ENCODE measurements around the gene ZBTB16. TPM values are rescaled to one million over a fixed set of nuclear protein-coding genes. Genes with fewer than 3 reads are reported as not detected.

The ZBTB16 gene
- polyA plus RNA-seq, 1 donor (not counting 4 experiments of a cell fraction or from before 2014, with no cell fraction given): 0.18 TPM

DNA sequence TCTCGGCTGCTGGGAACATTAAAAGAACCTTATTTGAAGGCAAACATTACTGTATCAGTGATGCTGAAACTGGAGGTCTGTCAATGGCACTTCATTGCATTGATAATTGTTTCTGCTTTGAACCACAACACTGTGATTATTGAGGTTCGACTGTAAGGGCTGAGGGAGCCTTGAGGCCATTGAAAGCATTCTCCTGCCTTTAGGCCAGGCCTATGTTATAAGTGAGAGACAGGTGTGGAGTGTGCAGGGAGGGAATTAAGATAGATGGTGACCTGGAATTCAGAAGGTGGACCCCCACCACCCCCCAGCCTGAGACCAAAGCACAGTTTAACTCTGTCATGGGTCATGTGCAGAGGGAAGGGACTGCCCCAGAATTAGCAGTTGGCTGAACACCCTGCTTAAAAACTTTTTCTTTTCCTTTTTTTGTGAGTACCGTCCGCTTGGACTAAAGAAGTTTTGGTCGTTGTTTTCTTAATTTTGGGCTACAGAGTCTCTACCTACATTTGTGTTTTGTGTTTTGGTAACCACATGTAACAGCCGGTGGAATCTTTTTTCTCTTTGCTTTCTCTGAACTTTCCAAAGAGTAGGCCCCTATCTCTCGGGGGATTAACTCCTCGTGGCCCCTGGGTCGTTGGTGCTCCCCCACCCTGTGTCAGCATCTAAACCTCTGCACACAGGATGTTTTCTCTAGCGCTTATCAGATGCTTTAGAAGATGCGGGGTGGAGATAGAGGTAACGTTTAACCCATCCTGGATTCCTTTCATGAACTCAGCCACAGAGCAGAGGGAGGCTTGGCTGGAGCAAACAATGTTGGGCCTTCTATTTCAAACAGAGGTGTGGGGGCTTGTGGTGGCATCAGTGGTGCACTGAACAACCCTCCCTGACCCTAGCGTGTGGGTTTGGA, 43.7 kb downstream of the ZBTB16 start:
- no peak overlapping the region for H3K9ac ChIP-seq (ENCODE audit: control insufficient read depth, extremely low read depth, insufficient read depth, low read length)
- H3K79me2 ChIP-seq (ENCODE audit: control insufficient read depth, insufficient read depth, low read length): no peaks in the 10 kb centered on the region
- TF ChIP-seq, protein P1, sequence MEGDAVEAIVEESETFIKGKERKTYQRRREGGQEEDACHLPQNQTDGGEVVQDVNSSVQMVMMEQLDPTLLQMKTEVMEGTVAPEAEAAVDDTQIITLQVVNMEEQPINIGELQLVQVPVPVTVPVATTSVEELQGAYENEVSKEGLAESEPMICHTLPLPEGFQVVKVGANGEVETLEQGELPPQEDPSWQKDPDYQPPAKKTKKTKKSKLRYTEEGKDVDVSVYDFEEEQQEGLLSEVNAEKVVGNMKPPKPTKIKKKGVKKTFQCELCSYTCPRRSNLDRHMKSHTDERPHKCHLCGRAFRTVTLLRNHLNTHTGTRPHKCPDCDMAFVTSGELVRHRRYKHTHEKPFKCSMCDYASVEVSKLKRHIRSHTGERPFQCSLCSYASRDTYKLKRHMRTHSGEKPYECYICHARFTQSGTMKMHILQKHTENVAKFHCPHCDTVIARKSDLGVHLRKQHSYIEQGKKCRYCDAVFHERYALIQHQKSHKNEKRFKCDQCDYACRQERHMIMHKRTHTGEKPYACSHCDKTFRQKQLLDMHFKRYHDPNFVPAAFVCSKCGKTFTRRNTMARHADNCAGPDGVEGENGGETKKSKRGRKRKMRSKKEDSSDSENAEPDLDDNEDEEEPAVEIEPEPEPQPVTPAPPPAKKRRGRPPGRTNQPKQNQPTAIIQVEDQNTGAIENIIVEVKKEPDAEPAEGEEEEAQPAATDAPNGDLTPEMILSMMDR (optimal IDR thresholded peaks at IDR 0.05 in 1 of 3, IDR thresholded peaks at IDR 0.05 in 1 of 3, conservative IDR thresholded peaks at IDR 0.05 in 1 of 3; ENCODE audit: extremely low read depth in 1 of 3, insufficient read depth in 2 of 3, low read length in 3 of 3): no peak
- TF ChIP-seq EZH2 (IDR thresholded peaks at IDR 0.05; ENCODE audit: low read length): no peak
- peaks cover 13% of the 10 kb centered on the region for H3K27me3 ChIP-seq (ENCODE audit: control insufficient read depth, extremely low read depth, insufficient read depth, low read length)
- H3K4me3 ChIP-seq (ENCODE audit: control insufficient read depth in 2 of 3, extremely low read depth in 1 of 3, insufficient read depth in 2 of 3, low read depth in 1 of 3, low read length in 3 of 3): no peak overlapping the region
- no peak overlapping the region for H3K27ac ChIP-seq (ENCODE audit: control insufficient read depth, insufficient read depth, low read length)
- dilution Hi-C loops (cut with MboI; ENCODE audit: extremely low pct_ligation_motif_present, low sequenced_read_pairs): no loop called here
- DNase-seq (ENCODE audit: low read depth, low spot score) (no peak), FAIRE-seq (no peak)
- no peaks in the 10 kb centered on the region for H4K20me1 ChIP-seq (ENCODE audit: control insufficient read depth, extremely low read depth, insufficient read depth, low read length)
- no peaks in the 10 kb centered on the region for H3K9me3 ChIP-seq (ENCODE audit: control insufficient read depth, low read depth, low read length)
- no peak overlapping the region for H3K4me2 ChIP-seq (ENCODE audit: control insufficient read depth, extremely low read depth, insufficient read depth, low read depth, low read length)
- no peak overlapping the region for H2AFZ ChIP-seq (ENCODE audit: control insufficient read depth, low read length)
- no peaks in the 10 kb centered on the region for H3K4me1 ChIP-seq (ENCODE audit: control insufficient read depth, extremely low read depth, insufficient read depth, low read length)
- H3K9me1 ChIP-seq (ENCODE audit: control insufficient read depth, extremely low read depth, insufficient read depth, low read length): no peaks in the 10 kb centered on the region
- H3K36me3 ChIP-seq (ENCODE audit: control insufficient read depth in 2 of 2, extremely low read depth in 1 of 2, insufficient read depth in 2 of 2, low read length in 2 of 2): no peaks in the 10 kb centered on the region

DNA sequence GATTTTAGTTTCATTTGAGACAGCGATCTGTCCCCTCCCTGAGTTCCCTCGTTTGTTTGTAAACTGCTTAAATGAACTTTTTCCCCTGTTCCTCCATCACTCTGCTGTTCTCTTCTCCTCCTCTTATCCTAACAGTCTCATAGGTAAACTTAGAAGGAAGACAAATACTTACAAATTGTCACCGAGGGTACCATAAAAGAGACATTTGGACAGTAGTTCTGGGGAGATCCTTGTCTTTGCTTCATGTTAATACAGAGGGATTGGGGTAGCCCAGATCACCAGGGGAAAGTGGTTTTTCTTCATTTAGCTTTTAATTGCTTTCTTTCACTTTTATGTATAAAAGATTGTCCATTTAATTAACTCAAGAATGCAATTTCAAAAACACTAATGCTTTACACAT, 46.1 kb downstream of the ZBTB16 start:
- H3K9me1 ChIP-seq (ENCODE audit: control insufficient read depth, extremely low read depth, insufficient read depth, low read length): no peaks in the 10 kb centered on the region
- no peak for TF ChIP-seq EZH2 (IDR thresholded peaks at IDR 0.05; ENCODE audit: low read length)
- TF ChIP-seq, protein P1 (optimal IDR thresholded peaks at IDR 0.05 in 1 of 3, IDR thresholded peaks at IDR 0.05 in 1 of 3, conservative IDR thresholded peaks at IDR 0.05 in 1 of 3; ENCODE audit: extremely low read depth in 1 of 3, insufficient read depth in 2 of 3, low read length in 3 of 3): no peak
- no peak overlapping the region for H3K27ac ChIP-seq (ENCODE audit: control insufficient read depth, insufficient read depth, low read length)
- no peak overlapping the region for H3K9ac ChIP-seq (ENCODE audit: control insufficient read depth, extremely low read depth, insufficient read depth, low read length)
- H3K4me2 ChIP-seq (ENCODE audit: control insufficient read depth, extremely low read depth, insufficient read depth, low read depth, low read length): no peak overlapping the region
- H3K9me3 ChIP-seq (ENCODE audit: control insufficient read depth, low read depth, low read length): no peaks in the 10 kb centered on the region
- no peak for FAIRE-seq
- no peak for DNase-seq (ENCODE audit: low read depth, low spot score)
- H3K36me3 ChIP-seq (ENCODE audit: control insufficient read depth in 2 of 2, extremely low read depth in 1 of 2, insufficient read depth in 2 of 2, low read length in 2 of 2): no peaks in the 10 kb centered on the region
- no peaks in the 10 kb centered on the region for H3K79me2 ChIP-seq (ENCODE audit: control insufficient read depth, insufficient read depth, low read length)
- H3K4me1 ChIP-seq (ENCODE audit: control insufficient read depth, extremely low read depth, insufficient read depth, low read length): no peaks in the 10 kb centered on the region
- dilution Hi-C loops (cut with MboI; ENCODE audit: extremely low pct_ligation_motif_present, low sequenced_read_pairs): no loop called here
- no peak overlapping the region for H2AFZ ChIP-seq (ENCODE audit: control insufficient read depth, low read length)
- H3K27me3 ChIP-seq (ENCODE audit: control insufficient read depth, extremely low read depth, insufficient read depth, low read length): peaks cover 19% of the 10 kb centered on the region
- no peaks in the 10 kb centered on the region for H4K20me1 ChIP-seq (ENCODE audit: control insufficient read depth, extremely low read depth, insufficient read depth, low read length)
- no peak overlapping the region for H3K4me3 ChIP-seq (ENCODE audit: control insufficient read depth in 2 of 3, extremely low read depth in 1 of 3, insufficient read depth in 2 of 3, low read depth in 1 of 3, low read length in 3 of 3)
